Esophagus squamous epithelium (tissue), 5 donors: ENCODE measurements around the gene PHF21B. TPM values are rescaled to one million over a fixed set of nuclear protein-coding genes. Genes with fewer than 3 reads are reported as not detected.
"Not testable (repeated sequence)": the region's sequence is repeated elsewhere in the genome, so short reads cannot be mapped to it uniquely, and the experiment has no call there.

Source experiments
- DNase-seq: peaks from one replicate; lab custom pipeline; 2025; lab: John Stamatoyannopoulos, UW
- H3K27ac ChIP-seq, 4 donors: fragments of 200-600 bp; sonication (generic); one replicate each; pipeline ENCODE4 v1.5.1; 2016 to 2019; ENCODE audit warnings: mild to moderate bottlenecking in 1 of 4
- H3K27me3 ChIP-seq, 4 donors: fragments of 200-600 bp; sonication (generic); 1 replicate in 3 of 4; 2 replicates in 1 of 4; pipeline versions ENCODE4 v1.5.1 to v1.6.0; 2017 to 2021; ENCODE audit warnings: antibody characterized with exemption in 1 of 4
- H3K36me3 ChIP-seq, 3 donors: fragments of 200-600 bp; sonication (generic); one replicate each; pipeline ENCODE4 v1.5.1; 2016 to 2019
- H3K4me1 ChIP-seq, 3 donors: fragments of 200-600 bp; sonication (generic); one replicate each; pipeline ENCODE4 v1.5.1; 2017 to 2019
- H3K4me3 ChIP-seq, 4 donors: fragments of 200-600 bp; sonication (generic); 1 replicate in 3 of 4; 2 replicates in 1 of 4; pipeline ENCODE4 v1.5.1; 2016 to 2019; ENCODE audit warnings: mild to moderate bottlenecking in 2 of 4, moderate library complexity in 1 of 4
- H3K9me3 ChIP-seq, 3 donors: fragments of 200-600 bp; sonication (generic); one replicate each; pipeline ENCODE4 v1.5.1; 2016 to 2019
- POLR2A ChIP-seq, 4 donors: fragments of 450-650 bp; IDR thresholded peaks; one replicate each; pipeline ENCODE4 v1.6.1; 2017; ENCODE audit warnings: antibody characterized with exemption in 4 of 4, mild to moderate bottlenecking in 4 of 4, moderate library complexity in 3 of 4
- WGBS, 2 donors: methylation state at CpG; one replicate each; pipeline ENCODE4 v1.1.5; 2018; 5-methylcytosine and 5-hydroxymethylcytosine counted together
- intact Hi-C: fragments of 100-400 bp; cut with DNase I; formaldehyde crosslinking; loops from one replicate; pipeline ENCODE4 v1.15.0; 2022
- total RNA-seq, 4 donors: library from RNA; depleted of rRNA; stranded (reverse); fragments of >200 nt; gene quantifications; one replicate each; pipeline ENCODE4 v1.1.0, GENCODE V29; 2016
- TF ChIP-seq, protein P1 (sequence below), 6 experiments: fragments of 450-650 bp in 4 of 6; fragments of 200-600 bp in 2 of 6; sonication (generic) in 2 of 6; IDR thresholded peaks; one replicate each; pipeline ENCODE4 v1.5.1; 2016 to 2019; ENCODE audit warnings: antibody characterized with exemption in 6 of 6, mild to moderate bottlenecking in 4 of 6, moderate library complexity in 4 of 6
- donor health status: DM: yes; HTN: yes; CAD: no.

PHF21B gene
- total RNA-seq, 4 donors from 2014 or later = 0.04 to 0.19 TPM; not detected in 2

DNA sequence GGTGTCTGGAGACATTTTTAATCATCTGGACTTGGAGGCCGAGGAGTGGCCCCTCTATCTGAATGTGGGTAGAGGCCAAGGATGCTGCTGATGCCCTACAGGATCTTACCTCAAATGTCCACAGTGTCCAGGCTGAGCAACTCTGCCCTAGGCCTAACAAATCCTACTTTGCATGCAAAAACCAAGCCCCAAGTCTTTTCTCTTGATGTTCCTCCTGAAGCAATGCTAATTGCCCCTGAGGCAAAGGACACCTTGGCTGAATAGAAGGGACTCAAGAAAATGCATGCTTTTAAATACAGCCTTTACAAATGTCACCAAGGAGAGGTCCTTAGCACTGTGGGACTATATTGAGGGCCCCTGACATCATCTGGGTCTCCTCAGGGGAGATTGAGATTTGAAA, 43.8 kb upstream of the PHF21B start:
- WGBS, 2 donors = 17% methylated on average over 1 of the region's 1 CpG; no CpG with 5 or more reads in 1 of the 2 donors
- TF ChIP-seq POLR2A (IDR thresholded peaks at IDR 0.05) = no peak
- TF ChIP-seq, protein P1, sequence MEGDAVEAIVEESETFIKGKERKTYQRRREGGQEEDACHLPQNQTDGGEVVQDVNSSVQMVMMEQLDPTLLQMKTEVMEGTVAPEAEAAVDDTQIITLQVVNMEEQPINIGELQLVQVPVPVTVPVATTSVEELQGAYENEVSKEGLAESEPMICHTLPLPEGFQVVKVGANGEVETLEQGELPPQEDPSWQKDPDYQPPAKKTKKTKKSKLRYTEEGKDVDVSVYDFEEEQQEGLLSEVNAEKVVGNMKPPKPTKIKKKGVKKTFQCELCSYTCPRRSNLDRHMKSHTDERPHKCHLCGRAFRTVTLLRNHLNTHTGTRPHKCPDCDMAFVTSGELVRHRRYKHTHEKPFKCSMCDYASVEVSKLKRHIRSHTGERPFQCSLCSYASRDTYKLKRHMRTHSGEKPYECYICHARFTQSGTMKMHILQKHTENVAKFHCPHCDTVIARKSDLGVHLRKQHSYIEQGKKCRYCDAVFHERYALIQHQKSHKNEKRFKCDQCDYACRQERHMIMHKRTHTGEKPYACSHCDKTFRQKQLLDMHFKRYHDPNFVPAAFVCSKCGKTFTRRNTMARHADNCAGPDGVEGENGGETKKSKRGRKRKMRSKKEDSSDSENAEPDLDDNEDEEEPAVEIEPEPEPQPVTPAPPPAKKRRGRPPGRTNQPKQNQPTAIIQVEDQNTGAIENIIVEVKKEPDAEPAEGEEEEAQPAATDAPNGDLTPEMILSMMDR (IDR thresholded peaks at IDR 0.05) = no peak
- Histone ChIP-seq H3K27me3 (peaks cover 0 to 52% (median 1%) of the 10 kb centered on the region in 4 donors), H3K36me3 (no peaks in the 10 kb centered on the region), H3K9me3 (no peaks in the 10 kb centered on the region), H3K4me3 (no peak overlapping the region), H3K27ac (no peak overlapping the region), H3K4me1 (no peaks in the 10 kb centered on the region)
- DNase-seq = no peak
- intact Hi-C loops = no loop called here

DNA sequence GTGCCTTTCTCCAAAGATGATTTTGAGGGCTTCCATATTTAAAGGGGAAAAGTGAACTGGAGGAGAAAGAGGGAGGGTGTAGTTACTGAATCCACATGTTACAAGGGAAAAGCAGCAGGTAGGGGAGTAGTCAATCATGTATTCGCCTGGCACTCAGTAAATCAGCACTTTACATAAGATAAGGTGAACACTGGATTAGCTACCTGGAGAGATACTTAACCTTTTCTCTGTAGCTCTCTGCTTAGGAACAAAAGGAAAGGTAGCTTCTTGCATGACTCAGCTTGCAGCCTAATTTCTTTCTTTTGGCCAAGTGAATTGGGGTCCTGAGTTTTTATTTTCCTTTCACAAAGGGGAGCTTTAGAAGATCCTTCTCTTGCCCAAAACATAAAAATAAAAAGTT, 43.3 kb upstream of the PHF21B start:
- WGBS, 2 donors = 60 to 77% methylated on average over 1 of the region's 1 CpG
- no peak overlapping the region for H3K4me3 ChIP-seq
- TF ChIP-seq POLR2A (IDR thresholded peaks at IDR 0.05) = no peak
- TF ChIP-seq, protein P1 (IDR thresholded peaks at IDR 0.05) = no peak

DNA sequence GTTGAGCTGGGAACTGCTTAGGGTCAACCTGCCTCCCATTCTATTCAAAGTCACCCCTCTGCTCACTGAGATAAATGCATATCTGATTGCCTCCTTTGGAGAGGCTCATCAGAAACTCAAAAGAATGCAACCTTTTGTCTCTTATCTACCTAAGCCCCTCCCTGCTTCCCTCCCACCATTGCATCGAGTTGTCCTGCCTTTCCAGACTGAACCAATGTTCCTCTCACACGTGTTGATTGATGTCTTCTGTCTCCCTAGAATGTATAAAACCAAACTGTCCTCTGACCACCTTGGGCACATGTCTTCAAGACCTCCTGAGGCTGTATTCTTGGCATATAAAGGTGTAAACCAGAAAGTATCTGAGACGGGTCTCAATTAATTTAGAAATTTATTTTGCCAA, 42.9 kb upstream of the PHF21B start:
- intact Hi-C loops, H3K27ac ChIP-seq, H3K4me1 ChIP-seq, H3K36me3 ChIP-seq, H3K9me3 ChIP-seq, DNase-seq, H3K4me3 ChIP-seq: not testable (repeated sequence)
- WGBS, 2 donors = 26 to 28% methylated on average over 3 of the region's 3 CpGs
- H3K27me3 ChIP-seq = peaks cover 0 to 59% (median 1%) of the 10 kb centered on the region in 4 donors

More for the DNA sequence above, 43.3 kb upstream of the PHF21B start:
- no peaks in the 10 kb centered on the region for H3K9me3 ChIP-seq
- no peak overlapping the region for H3K27ac ChIP-seq
- peaks cover 0 to 56% (median 1%) of the 10 kb centered on the region in 4 donors for H3K27me3 ChIP-seq
- DNase-seq = no peak
- no peaks in the 10 kb centered on the region for H3K4me1 ChIP-seq
- intact Hi-C loops = no loop called here
- no peaks in the 10 kb centered on the region for H3K36me3 ChIP-seq

DNA sequence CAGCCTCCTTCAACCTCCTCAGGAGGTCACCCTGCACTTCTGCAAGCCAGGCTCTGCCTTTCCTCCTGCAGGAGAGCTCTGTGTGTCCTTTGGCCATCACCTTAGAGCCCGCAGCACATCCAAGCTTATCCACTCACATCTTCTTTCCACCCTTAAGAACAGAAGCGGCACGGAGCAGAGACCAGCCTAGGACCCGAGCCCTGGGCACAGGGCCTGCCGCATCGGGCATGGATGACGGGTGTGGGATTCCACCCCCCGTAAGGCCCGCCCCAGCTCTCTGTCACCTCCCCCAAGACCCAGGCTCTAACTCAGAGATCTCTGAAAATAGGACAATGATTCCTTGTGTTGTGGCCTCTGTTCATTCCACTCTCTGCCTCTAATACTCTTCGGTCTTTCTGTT, 42.1 kb upstream of the PHF21B start:
- no peaks in the 10 kb centered on the region for H3K4me1 ChIP-seq
- intact Hi-C loops = no loop called here
- no peak overlapping the region for H3K4me3 ChIP-seq
- WGBS, 2 donors = 60 to 82% methylated on average over 3 to 10 of the region's 10 CpGs
- H3K9me3 ChIP-seq = no peaks in the 10 kb centered on the region
- H3K27me3 ChIP-seq = peaks cover 0 to 65% (median 1%) of the 10 kb centered on the region in 4 donors
- TF ChIP-seq, protein P1 (IDR thresholded peaks at IDR 0.05) = no peak
- no peak for TF ChIP-seq POLR2A (IDR thresholded peaks at IDR 0.05)
- no peak for DNase-seq
- H3K27ac ChIP-seq = no peak overlapping the region
- H3K36me3 ChIP-seq = no peaks in the 10 kb centered on the region

DNA sequence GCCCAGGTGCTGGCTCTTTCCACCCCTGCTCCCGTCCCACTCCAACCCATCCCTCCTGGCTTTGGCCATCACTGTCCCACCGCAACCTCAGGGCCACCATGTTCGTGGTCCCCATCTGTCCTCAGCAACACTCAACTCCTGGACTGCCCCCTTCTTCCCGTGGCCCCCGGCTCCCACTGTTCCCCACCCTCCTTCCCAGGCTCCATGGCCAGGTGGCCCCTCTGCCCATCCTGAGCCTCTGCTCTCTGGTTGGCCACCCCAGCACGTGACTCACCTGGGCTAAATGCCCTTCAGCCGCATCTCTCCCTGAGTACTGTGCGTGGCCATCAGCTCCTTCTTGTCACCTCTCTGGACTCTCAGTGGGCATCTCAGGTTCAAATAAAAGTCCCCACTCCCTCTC, 41.6 kb upstream of the PHF21B start:
- Histone ChIP-seq H3K27ac (no peak overlapping the region), H3K4me1 (no peaks in the 10 kb centered on the region), H3K27me3 (peaks cover 0 to 70% (median 1%) of the 10 kb centered on the region in 4 donors), H3K9me3 (no peaks in the 10 kb centered on the region), H3K36me3 (no peaks in the 10 kb centered on the region), H3K4me3 (no peak overlapping the region)
- intact Hi-C loops = no loop called here
- DNase-seq = no peak
- WGBS, 2 donors = 72 to 81% methylated on average over 8 of the region's 8 CpGs
- TF ChIP-seq, protein P1 (IDR thresholded peaks at IDR 0.05) = no peak
- no peak for TF ChIP-seq POLR2A (IDR thresholded peaks at IDR 0.05)

DNA sequence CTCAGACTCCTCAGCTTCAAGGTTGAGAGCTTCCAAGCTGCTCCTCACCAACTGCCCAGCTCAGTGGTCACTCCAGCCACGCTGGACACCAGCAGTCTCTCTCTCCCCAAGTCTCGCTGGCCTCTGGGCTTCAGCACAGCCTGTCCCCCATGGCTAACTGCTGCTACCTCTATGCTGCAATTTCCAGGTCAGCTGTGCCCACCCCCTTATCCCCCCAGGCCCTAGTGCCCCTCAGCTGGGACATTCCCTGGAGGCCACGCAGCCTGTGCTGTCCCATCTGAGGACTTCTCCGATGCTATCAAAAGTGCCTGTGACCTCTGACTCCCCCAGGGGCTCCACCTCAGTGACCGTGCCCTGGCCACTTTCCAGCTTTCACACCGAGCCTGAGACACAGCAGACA, 37.5 kb upstream of the PHF21B start:
- 25 to 26% methylated on average over 2 to 4 of the region's 6 CpGs for WGBS, 2 donors
- Histone ChIP-seq H3K4me3 (no peak overlapping the region), H3K27me3 (peaks cover 0 to 95% (median 1%) of the 10 kb centered on the region in 4 donors), H3K9me3 (no peaks in the 10 kb centered on the region), H3K36me3 (no peaks in the 10 kb centered on the region), H3K4me1 (no peaks in the 10 kb centered on the region), H3K27ac (no peak overlapping the region)
- no peak for DNase-seq
- intact Hi-C loops = no loop called here
- TF ChIP-seq, protein P1 (IDR thresholded peaks at IDR 0.05) = no peak
- TF ChIP-seq POLR2A (IDR thresholded peaks at IDR 0.05) = no peak
